K562 (cell line): ENCODE results near the gene ARID4B. TPM values are rescaled to one million over a fixed set of nuclear protein-coding genes. Genes with fewer than 3 reads are reported as not detected.

ENCODE experiments used
- ATAC-seq: fragments of 200-7000 bp; cut with Tn5 transposase; 3 replicates; pipeline ENCODE4 v1.9.1; 2020; ENCODE audit warnings: moderate library complexity
- BruUV-seq: library from RNA; stranded (reverse); fragments of 400-500 nt; replicated peaks from 2 replicates; lab custom pipeline; 2021; lab: Mats Ljungman, UMichigan
- CTCF ChIA-PET: fragments of 300-600 bp; formaldehyde crosslinking; extraction: SDS; loops from one replicate; lab custom pipeline; 2021; ENCODE audit warnings: low intra/inter-chr PET ratio; lab: Yijun Ruan, JAX
- POLR2A ChIA-PET: fragments of 300-600, 350-650 bp; sonication (Branson Sonifier 250); formaldehyde crosslinking; extraction: SDS; loops from one replicate; lab custom pipeline; 2021; ENCODE audit warnings: antibody characterized with exemption, inconsistent platforms; lab: Yijun Ruan, JAX
- DNase-seq, 4 experiments: peaks; one replicate each; pipeline versions ENCODE4 v3.0.0 to v3.0.0-alpha.2; 2011 to 2018; ENCODE audit warnings: low spot score in 3 of 4, mixed read lengths in 3 of 4; ENCODE audit errors: extremely low read depth in 1 of 4
- FAIRE-seq: peaks from 2 replicates; lab custom pipeline; 2011; peaks lifted over from hg19 to GRCh38; lab: Jason Lieb, UNC
- H2AFZ ChIP-seq: 2 replicates; pipeline ENCODE4 v1.6.0; 2011; ENCODE audit warnings: low read depth, low read length, control low read depth, inconsistent platforms
- H3K27ac ChIP-seq: fragments of 200-600 bp; 3 replicates; pipeline ENCODE4 v1.8.0; 2011; ENCODE audit warnings: low read depth, mild to moderate bottlenecking, control low read depth, inconsistent platforms, low read length, moderate library complexity, mixed read lengths; ENCODE audit errors: extremely low read depth
- H3K27me3 ChIP-seq, 2 experiments: fragments of 300-600 bp in 1 of 2; 2 replicates in 1 of 2; 3 replicates in 1 of 2; pipeline versions ENCODE4 v1.6.0 to v1.8.0; 2011; ENCODE audit warnings: inconsistent platforms in 2 of 2, low read length in 2 of 2, mild to moderate bottlenecking in 1 of 2, mixed read lengths in 1 of 2, moderate library complexity in 1 of 2; ENCODE audit not compliant: control insufficient read depth in 2 of 2, insufficient read depth in 2 of 2
- H3K36me3 ChIP-seq: fragments of 300-600 bp; 3 replicates; pipeline ENCODE4 v1.8.0; 2011; ENCODE audit warnings: mild to moderate bottlenecking, low read length, inconsistent platforms; ENCODE audit not compliant: control insufficient read depth, insufficient read depth
- H3K4me1 ChIP-seq, 2 experiments: fragments of 200-600 bp in 1 of 2; replicated peaks in 1 of 2; 2 replicates in 1 of 2; 3 replicates in 1 of 2; pipeline versions ENCODE4 v1.5.1 to v1.8.0; 2011; ENCODE audit warnings: inconsistent platforms in 2 of 2, low read length in 2 of 2, mild to moderate bottlenecking in 1 of 2, mixed read lengths in 1 of 2, moderate library complexity in 1 of 2; ENCODE audit not compliant: control insufficient read depth in 2 of 2, insufficient read depth in 2 of 2
- H3K4me2 ChIP-seq: 2 replicates; pipeline ENCODE4 v1.6.1; 2011; ENCODE audit warnings: low read length, control low read depth, inconsistent platforms, mixed read lengths; ENCODE audit not compliant: insufficient read depth
- H3K4me3 ChIP-seq: fragments of 200-600 bp; sonication (generic), shearing (Covaris generic); 2 replicates; pipeline ENCODE4 v1.5.1; 2016; ENCODE audit warnings: control low read depth, inconsistent platforms
- H3K79me2 ChIP-seq: fragments of 200-600 bp; 3 replicates; pipeline ENCODE4 v1.8.0; 2011; ENCODE audit warnings: low read length, inconsistent platforms; ENCODE audit not compliant: control insufficient read depth, insufficient read depth
- H3K9ac ChIP-seq, 2 experiments: 2 replicates each; pipeline versions ENCODE4 v1.6.0 to v1.6.1; 2011; ENCODE audit warnings: low read depth in 2 of 2, low read length in 2 of 2, control low read depth in 1 of 2, inconsistent platforms in 1 of 2, mild to moderate bottlenecking in 1 of 2, mixed read lengths in 1 of 2; ENCODE audit not compliant: insufficient read depth in 1 of 2
- H3K9me1 ChIP-seq: one replicate; pipeline ENCODE4 v1.6.0; 2011; ENCODE audit warnings: inconsistent platforms, mild to moderate bottlenecking, low read length, moderate library complexity; ENCODE audit not compliant: control insufficient read depth, insufficient read depth
- H3K9me3 ChIP-seq: replicated peaks from 2 replicates; pipeline ENCODE4 v1.5.1; 2011; ENCODE audit warnings: low read depth, low read length, inconsistent platforms; ENCODE audit not compliant: control insufficient read depth, insufficient read depth
- H4K20me1 ChIP-seq: replicated peaks from 2 replicates; pipeline ENCODE4 v1.6.1; 2011; ENCODE audit warnings: low read length, inconsistent platforms, mixed read lengths; ENCODE audit not compliant: control insufficient read depth, insufficient read depth
- CLOCK ChIP-seq: fragments of 250-450 bp; sonication (Bioruptor Pico); IDR thresholded peaks from 2 replicates; pipeline ENCODE4 v1.4.0; 2020; ENCODE audit warnings: mild to moderate bottlenecking, moderate library complexity, borderline replicate concordance
- GTF3C2 ChIP-seq: IDR thresholded peaks from 3 replicates; pipeline ENCODE4 v1.6.1; 2011; ENCODE audit warnings: borderline replicate concordance, mild to moderate bottlenecking, moderate library complexity; ENCODE audit not compliant: insufficient read length; ENCODE audit errors: extremely low read depth
- MAX ChIP-seq: sonication (generic); formaldehyde crosslinking; IDR thresholded peaks from 2 replicates; pipeline ENCODE4 v1.9.0; 2022; ENCODE audit warnings: mild to moderate bottlenecking, missing genetic modification reagents
- SAFB ChIP-seq: fragments of 200-400 bp; formaldehyde crosslinking; IDR thresholded peaks from 2 replicates; pipeline ENCODE4 v1.6.1; 2017; ENCODE audit warnings: low read depth, low read length, borderline replicate concordance
- STAT6 ChIP-seq: sonication (generic); formaldehyde crosslinking; IDR thresholded peaks from 2 replicates; pipeline ENCODE4 v1.8.1; 2023; ENCODE audit warnings: mild to moderate bottlenecking, missing genetic modification reagents
- TAF7 ChIP-seq: fragments of 450-650 bp; IDR thresholded peaks from 2 replicates; pipeline ENCODE4 v1.6.1; 2016; ENCODE audit warnings: missing genetic modification characterization, missing compliant biosample characterization
- THRAP3 ChIP-seq: fragments of 450-650 bp; IDR thresholded peaks from 2 replicates; pipeline ENCODE4 v1.6.1; 2016; ENCODE audit warnings: mild to moderate bottlenecking, inconsistent platforms, borderline replicate concordance
- ZNF444 ChIP-seq: fragments of 250-450 bp; sonication (Bioruptor Pico); IDR thresholded peaks from 2 replicates; pipeline ENCODE4 v1.4.0; 2020; ENCODE audit warnings: mild to moderate bottlenecking, moderate library complexity
- ZNF655 ChIP-seq: fragments of 250-450 bp; sonication (Bioruptor Pico); IDR thresholded peaks from 2 replicates; pipeline ENCODE4 v1.5.0; 2021
- ZNF766 ChIP-seq: fragments of 200-800 bp; sonication (Bioruptor generic); conservative IDR thresholded peaks from 2 replicates; pipeline ENCODE4 v1.6.1; 2016; ENCODE audit warnings: missing genetic modification characterization, missing compliant biosample characterization
- WGBS: fragments of 100-300 bp; shearing (Covaris generic); methylation state at CpG from one replicate; pipeline ENCODE4 v1.1.6; 2016; ENCODE audit warnings: low coverage, mixed read lengths; ENCODE audit not compliant: insufficient coverage; ENCODE audit errors: missing lambda C conversion rate; 5-methylcytosine and 5-hydroxymethylcytosine counted together
- in situ Hi-C: fragments of 300-500 bp; cut with MboI; formaldehyde crosslinking; loops from 4 replicates; pipeline ENCODE4 v1.15.0; 2018; ENCODE audit warnings: inconsistent platforms, mixed read lengths
- intact Hi-C: fragments of 100-400 bp; cut with micrococcal nuclease; formaldehyde crosslinking; loops from 2 replicates; pipeline ENCODE4 v1.14.2; 2022
- polyA plus RNA-seq, 8 experiments: library from polyadenylated mRNA; depleted of rRNA in 4 of 8; stranded (reverse) in 5 of 8; unstranded in 3 of 8; fragments of >200 nt; fragmentation: Nextera tagmentation in 2 of 8; fragmentation: Illumina TruSeq in 1 of 8; extraction: Ambion mirVana in 2 of 8; extraction: Trizol in 1 of 8; gene quantifications; 2 replicates each; pipeline versions ENCODE4 v1.2.1 to v1.2.3, GENCODE V29; 2011 to 2014; ENCODE audit warnings: inconsistent platforms in 1 of 8, missing spikeins in 1 of 8
- total RNA-seq, 7 experiments: library from RNA; depleted of rRNA in 6 of 7; stranded (reverse); fragments of >200 nt in 6 of 7; fragmentation: Illumina TruSeq in 2 of 7; extraction: Trizol in 2 of 7; gene quantifications; 2 replicates each; pipeline versions ENCODE4 v1.2.1 to v1.2.3, GENCODE V29; 2011 to 2021; ENCODE audit warnings: low replicate concordance in 1 of 7
- TF ChIP-seq, protein P1 (sequence below): sonication (generic); formaldehyde crosslinking; IDR thresholded peaks from 2 replicates; pipeline ENCODE4 v1.8.0; 2022; ENCODE audit warnings: missing genetic modification reagents, mild to moderate bottlenecking, moderate library complexity, borderline replicate concordance

Gene ARID4B
- total and polyA plus RNA-seq, 9 of the 15 experiments (the other 6 are each of a cell fraction or from before 2014, with no cell fraction given): 8.4 to 38.9 (median 18.5) TPM

- Histone ChIP-seq H3K9me1 (no peaks in the 10 kb centered on the region), H2AFZ (no peak overlapping the region), H3K4me3 (no peak overlapping the region), H3K4me1 (no peaks in the 10 kb centered on the region), H3K79me2 (no peaks in the 10 kb centered on the region), H3K27me3 (no peaks in the 10 kb centered on the region), H3K36me3 (peaks cover 57% of the 10 kb centered on the region), H3K9me3 (no peaks in the 10 kb centered on the region), H3K27ac (no peak overlapping the region), H3K4me2 (no peak overlapping the region), H3K9ac (no peak overlapping the region), H4K20me1 (no peaks in the 10 kb centered on the region)
- POLR2A ChIA-PET: interaction anchor here (0.6 to 1.1 kb wide), 3 partner anchors 12 to 21 kb away, joined by 3 read pairs; no protein-coding TSS in a partner anchor
- ATAC-seq: no peak
- CTCF ChIA-PET: no interaction called here
- intact Hi-C loops (no loop called here), in situ Hi-C loops (no loop called here)
- no TSS peak for BruUV-seq
- no peak for FAIRE-seq
- 17% methylated on average over 2 of the region's 2 CpGs for WGBS
- DNase-seq: no peak
- TF ChIP-seq THRAP3 (no peak), ZNF766 (no peak), GTF3C2 (no peak), ZNF444 (CRISPR knock-in tag) (no peak), STAT6 (CRISPR knock-in tag) (no peak), MAX (CRISPR knock-in tag) (no peak), SAFB (no peak), TAF7 (tag) (no peak), ZNF655 (CRISPR knock-in tag) (no peak), CLOCK (CRISPR knock-in tag) (no peak)
- TF ChIP-seq, protein P1, sequence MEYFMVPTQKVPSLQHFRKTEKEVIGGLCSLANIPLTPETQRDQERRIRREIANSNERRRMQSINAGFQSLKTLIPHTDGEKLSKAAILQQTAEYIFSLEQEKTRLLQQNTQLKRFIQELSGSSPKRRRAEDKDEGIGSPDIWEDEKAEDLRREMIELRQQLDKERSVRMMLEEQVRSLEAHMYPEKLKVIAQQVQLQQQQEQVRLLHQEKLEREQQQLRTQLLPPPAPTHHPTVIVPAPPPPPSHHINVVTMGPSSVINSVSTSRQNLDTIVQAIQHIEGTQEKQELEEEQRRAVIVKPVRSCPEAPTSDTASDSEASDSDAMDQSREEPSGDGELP: no peak
These were observed 88.1 kb downstream of the ARID4B start for GRCh38 chr1:235239851-235240250.
